Effector CD8-positive, alpha-beta T cell (primary cell): ENCODE results near the gene SCFD2.
"Not testable (repeated sequence)": the region's sequence is repeated elsewhere in the genome, so short reads cannot be mapped to it uniquely, and the experiment has no call there.

Experiments used
- DNase-seq: peaks from one replicate; lab custom pipeline; 2025; lab: John Stamatoyannopoulos, UW

The SCFD2 gene

DNA sequence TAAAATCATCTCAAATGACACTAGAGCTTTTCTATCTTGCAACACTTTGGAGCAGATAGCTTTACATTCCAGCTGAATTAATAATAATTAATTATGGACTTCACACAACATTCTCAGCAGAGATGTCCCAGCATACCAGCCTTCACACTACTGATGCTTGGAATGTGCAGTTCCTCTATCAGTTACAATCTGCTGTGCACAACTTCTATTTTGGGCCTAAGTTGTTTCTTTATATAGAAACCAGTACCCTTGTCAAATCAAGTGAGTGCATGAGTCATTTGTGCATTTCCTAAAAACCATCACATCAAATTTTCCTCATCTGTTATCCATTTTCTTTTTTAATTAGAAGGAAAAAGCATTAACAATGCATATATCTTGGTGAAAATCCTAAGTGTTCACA lies 512.5 kb downstream of the SCFD2 start:
- DNase-seq = no peak

DNA sequence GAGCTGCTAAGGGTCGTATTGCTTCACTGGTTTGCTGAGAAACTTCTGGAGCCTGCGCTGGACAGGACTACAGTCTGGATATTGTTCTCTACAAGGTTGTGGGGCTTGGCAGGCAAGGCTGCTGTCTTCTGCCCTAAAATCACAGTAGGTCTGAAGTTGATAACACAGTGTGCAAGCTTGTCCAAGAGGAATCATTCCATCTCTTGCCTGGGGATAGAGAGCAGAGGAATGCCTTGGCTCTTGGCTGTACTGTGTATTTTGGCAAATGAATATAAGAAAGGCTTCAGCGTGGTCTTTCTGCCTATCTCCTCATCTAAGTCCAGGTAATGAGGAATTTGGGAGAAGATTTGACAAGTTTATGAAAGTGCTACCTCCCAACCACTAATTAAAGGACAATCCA lies 513.1 kb downstream of the SCFD2 start:
- no peak for DNase-seq

DNA sequence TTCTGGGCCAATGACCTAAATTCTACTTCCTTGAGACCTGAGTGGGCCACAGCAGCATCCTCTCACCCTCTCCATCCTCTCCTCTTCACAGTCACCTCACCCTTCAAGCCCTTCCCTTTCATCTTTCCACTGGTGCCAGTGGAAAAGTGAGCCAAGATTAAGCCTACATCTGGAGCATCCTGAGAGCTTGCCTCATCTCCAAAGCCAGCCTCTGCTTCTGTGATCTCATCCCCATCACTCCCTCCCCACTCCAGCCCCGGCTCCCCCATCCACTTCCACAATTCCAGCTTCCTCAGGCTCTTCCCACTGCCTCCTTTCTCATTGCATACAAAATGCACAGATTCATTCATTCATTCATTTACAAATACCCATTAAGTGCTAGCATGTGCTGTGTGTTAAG lies 513.8 kb downstream of the SCFD2 start:
- DNase-seq = no peak

DNA sequence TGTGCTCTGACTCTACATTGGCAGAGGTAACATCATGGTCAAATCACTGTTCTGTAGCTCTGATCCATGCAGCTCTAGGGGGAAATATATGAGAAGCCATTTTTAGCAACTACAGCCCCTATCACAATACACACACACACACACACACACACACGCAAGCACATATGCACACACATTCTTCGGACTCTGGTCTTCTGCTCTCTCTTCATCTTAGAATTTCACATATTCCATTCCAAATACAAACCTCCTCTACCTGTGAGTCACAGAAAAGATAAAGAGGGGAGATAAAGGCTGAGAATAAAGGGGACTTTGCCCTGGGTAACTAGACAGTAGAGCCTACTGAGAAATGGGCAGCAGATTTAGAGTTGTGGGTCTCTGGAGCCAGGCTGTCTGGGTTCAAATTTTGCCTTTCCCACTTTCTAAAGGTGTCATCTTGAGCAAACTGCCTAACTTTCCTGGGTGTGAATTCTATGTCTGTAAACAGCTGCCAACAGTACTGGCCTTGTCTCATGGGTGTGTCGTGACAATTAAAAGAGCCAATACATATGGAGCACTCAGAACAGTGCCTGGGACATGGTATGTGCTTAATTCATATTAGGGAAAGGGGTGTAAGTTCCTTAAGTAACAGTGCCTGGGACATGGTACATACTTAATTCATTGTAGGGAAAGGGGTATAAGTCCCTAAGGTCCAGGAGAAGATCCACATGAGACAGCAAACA lies 515.3 kb downstream of the SCFD2 start:
- no peak for DNase-seq

DNA sequence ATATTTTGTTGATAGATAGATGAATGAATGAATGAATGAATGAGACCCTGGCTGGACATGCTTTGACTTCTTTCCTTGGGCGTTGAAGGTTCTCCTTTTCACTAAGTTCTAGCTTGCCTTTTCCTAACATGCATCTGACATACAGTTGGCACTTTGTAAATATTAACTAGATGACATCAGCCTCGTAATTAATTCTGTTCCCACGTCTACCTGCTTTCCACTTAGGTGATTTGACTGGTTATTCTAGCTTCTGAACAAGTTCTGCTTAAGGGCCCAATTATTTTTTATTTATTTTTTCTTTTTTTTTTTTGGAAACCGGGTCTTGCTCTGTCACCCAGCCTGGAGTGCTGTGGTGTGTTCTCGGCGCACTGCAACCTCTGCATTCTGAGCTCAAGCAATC lies 517.6 kb downstream of the SCFD2 start:
- no peak for DNase-seq

DNA sequence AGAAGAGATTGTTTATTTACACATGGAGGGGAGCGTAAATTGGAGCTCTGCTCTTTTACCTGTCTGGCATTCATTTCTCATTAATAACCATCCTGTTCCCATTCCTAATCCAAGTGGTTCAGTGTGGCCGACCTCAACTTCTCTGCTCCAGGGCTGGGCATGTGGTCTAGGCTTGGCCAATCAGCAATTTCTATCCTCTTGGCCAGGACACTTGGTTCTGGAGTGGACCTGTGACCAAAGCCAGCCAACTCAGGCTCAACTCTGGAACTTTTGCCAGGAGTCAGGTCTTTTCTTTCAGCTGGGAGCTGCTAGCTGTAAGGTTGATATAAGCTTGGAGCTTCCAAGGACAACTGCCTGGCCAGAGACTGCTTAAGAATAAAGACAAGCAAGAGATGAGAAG lies 519.4 kb downstream of the SCFD2 start:
- no peak for DNase-seq

DNA sequence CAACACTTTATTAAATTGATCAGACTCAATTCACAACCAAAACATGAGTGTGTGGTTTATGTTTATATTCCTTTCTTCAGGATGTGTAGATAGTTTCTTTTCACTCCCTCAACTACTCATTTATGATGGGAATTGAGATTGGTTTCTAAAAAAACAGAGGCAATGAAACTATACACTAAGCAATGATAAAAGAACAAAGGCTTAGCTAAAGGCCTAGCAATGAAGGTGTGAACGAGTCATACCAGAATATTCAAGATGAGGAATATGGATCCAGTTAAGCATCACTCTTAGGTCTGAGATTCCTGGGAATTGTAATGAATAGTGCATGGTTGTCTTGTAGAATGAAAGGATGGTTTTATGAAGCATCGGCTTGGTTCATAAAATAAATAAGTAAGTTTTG lies 521.3 kb downstream of the SCFD2 start:
- no peak for DNase-seq

DNA sequence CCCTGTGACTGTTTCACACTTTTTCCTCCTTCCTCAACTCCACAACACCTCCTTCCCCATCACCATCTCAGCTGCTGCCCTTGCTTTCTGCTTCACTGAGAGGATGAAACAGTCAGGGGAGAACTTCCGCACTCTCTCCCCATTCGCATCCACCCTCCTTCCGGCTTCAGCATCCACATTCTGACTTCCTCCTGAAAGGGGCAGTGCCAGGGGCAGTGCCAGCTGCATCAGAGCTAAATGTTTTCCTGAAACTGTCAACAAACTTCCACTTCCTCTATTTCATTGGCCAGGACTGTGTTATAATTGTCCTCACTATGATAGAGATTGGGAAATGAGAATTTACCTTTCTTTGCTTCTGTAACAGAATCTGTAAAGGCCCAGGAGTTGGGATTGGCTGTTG lies 521.9 kb downstream of the SCFD2 start:
- no peak for DNase-seq

DNA sequence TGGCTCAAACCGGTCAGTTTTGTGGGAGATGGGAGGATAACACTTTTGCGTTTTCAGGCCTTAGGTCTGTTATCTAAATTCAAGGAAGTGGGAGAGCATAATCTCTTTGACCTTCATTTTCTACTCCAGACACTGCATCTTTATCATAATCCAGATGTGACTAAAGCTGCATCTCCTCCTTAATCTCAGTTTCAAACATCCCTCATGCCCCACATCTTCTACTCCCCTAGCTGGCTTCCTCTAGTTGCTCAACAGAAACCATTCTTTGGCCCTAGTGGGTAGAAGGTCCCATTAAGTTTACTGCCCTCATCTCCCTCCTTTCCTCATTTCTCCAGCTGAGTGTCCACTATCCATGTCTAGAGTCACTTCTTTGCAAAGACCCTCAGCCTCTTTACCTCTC lies 522.5 kb downstream of the SCFD2 start:
- DNase-seq = no peak

DNA sequence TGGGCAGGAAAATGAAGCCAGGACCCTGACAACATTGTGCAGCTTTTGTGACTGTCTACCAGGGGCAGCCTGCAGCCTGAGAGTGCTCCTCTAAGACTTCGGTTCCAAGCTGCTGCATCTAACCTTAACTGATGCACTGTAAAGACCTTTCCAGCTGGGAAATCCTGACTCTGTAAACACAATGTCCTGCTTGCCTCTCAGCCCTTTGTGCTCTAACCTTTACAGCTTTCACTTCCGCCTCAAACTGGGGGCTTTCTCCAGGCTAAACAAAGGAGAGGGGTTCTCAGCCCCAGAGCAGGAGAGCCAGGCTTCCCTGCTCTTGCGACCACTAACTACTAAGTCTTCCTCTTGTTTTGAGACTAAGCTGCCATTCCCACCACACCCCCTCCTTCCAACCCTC lies 523.1 kb downstream of the SCFD2 start:
- DNase-seq = no peak

DNA sequence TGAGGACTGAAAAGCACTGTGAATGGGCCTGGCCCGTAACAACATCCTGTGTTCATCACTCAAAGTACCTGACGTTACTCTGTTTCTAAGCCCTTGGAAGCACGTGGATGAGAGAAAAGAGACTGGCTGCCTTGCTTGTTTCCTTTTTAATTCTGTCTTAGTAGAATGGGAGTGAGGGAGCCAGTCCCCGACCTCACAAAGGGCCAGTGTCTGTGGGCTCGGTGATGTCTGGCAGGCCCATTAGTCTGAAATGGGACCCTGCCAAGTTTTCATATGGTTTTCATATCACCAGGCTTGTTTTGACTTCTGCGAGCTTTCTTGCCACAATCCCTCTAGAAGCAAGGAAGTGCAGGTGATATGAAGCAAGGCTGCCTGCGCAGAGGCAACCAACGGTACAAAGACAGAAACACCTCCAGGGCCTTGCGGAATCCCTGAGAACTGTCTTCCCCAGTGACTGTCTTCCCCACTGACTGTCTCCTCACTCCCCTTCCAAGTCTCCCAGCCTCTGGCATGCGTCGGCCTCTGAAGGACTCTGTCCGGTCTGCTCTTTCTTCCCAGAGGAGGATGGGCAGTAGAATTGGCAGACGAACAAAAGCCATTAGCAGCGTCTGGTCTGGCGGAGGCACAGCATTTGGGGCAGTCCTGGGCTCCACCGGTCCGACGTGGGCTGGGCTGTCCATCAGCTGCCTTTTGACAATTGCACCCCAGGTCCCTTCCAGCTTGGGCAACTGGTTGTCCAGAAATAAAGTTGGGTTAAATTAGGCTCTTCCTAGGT lies 524.0 kb downstream of the SCFD2 start:
- no peak for DNase-seq

DNA sequence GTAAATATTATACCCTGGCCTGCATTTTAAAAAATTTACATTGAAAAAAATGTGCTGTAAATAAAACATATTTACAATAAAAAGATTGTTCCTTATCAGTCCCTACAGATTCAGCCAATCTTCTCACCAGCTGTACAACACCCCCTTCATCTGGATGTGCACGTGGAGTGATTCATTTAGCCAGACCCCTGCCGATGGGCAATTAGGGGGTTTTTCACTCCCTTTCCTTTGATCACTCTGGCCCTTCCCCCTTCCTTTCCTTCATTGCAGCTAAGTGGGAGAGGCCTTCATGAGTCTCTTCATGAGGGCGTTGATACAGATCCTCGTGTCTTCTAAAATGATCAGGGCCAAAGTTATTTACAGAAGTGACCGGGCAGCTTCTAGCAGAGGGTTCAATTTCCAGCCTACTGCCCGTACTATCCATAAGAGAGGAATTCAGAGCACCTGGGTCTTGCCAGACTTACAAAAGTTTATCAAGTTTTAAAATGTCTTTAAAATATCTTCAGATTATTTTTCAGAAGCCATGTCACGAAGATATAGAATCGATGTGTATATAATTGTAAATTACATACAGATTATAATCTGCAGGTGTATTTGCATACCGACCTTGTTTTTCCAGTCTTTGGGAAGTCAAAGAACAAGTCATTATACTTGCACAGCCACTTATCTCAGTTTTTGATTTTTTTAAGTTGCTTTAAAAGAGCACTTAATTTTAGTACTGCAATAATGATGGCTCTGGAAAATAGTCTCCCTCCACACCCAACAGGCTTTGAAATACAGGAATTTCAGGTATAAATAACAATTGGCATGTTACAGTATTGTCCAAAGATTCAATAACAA lies 525.1 kb downstream of the SCFD2 start:
- DNase-seq = no peak

DNA sequence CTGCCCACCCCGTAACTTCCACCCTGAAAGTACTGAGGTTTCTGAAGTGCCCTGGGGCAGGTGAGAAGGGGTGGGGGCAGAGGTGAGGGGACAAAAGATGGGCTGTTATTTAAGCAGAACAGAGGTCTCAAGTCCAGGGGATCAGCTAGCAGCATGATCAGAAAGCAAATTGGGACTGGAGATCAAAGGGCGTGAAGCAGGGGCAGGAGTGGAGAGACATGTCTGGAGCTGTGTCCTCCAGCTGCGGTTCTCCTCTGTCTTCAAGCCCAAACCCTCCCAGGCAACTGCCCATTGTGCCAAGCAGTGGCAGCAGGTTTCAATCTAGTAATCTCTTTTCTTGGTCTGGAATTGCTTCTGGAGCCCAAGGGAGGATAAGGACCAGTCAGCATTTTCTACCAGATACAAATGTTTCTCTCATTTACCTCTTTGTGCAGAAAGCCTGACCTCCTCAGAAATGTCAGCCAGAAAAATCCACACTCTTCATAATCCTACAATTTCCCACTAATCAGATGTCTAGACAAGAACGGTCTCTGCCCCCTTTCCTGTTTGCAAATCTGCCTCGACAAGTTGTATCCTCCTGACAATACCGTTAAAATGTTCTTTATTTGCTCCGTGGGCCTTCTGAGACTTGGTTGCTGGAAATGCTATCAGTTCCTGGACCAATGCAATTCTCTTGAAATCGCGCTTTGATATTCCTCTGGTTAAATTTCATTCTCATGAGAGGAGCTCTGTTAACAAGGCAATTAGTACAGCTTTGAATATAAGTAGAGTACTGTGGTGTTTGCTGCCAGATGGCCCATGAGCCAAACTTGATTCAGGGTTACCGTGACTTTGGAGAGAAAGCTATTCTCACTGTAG lies 526.9 kb downstream of the SCFD2 start:
- DNase-seq = no peak

DNA sequence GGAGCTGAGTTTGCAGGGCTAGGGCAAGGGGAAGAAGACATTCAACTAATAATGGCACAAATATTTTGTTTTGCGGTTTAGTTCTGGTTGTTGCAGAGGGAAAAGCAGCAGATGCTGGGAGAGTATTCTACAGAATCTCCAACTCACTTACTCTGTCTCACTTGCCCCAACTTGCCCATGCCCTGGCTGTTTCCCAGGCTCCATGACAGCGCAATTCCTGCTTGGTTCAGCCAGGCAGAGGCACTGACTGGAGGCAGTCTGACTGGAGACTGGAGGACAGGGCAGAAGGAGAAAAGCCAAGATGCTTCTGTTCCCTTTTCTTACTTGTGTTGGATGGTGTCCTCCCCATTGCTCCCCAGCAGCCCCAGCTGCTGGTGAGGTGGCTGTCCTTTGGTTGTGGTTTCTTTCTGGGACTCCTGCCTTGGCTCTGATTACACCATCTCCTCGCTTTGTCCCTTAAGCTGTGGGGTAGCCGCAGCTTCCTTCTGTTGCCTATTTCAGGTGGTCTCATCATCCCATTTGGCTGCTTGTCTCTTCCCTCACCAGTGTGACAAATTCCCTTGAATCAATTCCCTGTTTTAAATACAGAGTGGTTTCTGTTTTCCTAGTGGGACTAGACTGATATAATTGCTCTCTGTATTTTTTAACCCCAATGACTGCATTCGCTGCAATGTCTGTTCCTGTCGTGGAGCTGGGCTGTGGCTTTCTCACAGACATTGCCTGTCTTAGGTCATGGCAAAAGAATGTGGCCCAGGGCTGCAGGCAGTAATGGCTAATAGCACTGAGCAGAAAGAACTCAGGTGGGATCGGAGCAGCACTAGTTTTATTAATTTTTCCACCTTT lies 527.9 kb downstream of the SCFD2 start:
- no peak for DNase-seq

DNA sequence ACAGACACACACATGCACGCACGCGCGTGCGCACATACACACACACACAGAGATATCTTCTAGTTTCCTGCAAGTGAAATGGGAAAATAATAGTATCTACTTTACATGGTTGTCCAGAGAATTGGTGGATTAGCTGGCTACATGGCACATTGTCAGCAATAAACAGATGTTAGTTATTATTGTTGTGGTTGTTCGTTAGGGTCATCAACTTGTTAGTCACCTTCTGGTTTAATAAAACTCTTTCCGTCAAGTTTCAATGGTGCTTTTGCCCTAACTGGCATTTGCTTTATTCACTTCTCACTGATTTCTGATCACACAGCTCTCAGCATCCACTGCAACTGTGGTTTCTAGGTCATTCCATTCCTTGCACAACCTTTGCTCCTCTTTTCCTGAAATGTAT lies 529.2 kb downstream of the SCFD2 start:
- DNase-seq = no peak

DNA sequence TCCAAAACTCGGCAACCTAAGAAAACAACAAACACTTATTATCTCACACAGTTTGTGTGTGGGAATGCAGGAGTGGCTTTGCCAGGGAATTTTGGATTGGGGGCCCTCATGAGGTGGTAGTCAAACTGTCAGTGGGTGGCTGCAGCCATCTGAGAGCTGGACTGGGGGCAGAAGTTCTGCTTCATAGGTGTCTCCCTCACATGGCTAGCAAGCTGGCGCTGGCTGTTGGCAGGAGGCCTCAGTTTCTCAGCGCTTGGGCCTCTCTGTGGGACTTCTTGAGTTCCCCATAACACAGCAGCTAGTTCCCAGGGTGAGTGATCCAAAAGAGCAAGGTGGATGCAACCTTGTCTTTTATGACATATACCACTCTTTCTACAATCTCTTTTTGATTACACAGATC lies 529.7 kb downstream of the SCFD2 start:
- no peak for DNase-seq

DNA sequence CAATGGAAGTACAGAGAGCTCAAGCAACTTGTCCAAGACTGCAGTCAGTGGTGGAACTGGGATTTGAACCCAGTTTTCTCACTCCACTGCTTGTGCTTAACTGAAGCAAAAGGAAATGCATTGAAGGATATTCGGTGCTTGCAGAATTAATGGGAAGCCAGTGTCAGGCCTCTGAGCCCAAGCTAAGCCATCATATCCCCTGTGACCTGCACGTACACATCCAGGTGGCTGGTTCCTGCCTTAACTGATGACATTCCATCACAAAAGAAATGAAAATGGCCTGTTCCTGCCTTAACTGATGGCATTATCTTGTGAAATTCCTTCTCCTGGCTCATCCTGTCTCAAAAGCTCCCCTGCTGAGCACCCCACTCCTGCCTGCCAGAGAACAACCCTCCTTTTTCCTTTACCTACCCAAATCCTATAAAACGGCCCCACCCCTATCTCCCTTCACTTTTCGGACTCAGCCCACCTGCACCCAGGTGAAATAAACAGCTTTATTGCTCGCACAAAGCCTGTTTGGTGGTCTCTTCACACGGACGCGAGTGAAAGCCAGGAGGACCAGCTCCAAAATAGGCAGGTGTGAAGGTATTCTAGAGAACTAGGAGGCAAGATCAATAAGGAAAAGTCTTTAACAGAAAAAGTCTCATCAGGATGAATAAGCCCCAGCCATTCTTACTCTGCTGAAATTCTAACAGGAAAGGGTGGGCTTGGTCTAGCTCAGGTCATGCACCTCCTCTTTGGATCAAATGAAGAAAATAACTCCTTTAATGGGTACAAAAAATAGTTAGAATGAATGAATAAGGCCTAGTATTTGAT lies 531.0 kb downstream of the SCFD2 start:
- not testable (repeated sequence) for DNase-seq

DNA sequence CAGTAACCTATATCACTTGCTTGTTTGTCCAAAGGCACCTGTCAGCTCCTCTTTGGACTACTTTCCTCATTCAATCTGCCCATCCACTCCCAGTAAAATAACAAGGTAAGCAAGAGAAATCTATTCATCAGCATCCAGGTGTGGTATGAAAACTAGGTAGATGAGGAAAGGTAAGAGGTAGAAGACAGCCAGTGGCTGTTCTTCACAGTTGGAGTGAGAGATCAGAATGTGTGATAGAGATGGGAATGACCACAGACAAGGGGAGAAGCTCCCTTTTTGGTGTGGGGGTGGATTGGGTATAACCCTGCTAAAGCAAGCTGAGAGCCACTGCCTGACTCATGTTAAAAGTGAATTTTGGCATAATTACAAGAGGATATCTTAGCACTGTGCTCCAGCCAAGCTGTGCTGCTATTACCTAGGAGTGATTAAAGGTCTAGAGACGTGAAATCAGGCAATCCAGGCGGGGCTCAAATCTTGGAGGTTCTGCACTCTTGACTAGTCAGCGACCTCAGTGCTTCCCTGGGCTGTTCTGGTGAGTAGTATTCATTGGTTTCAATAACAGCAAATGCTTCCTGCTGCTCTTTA lies 531.8 kb downstream of the SCFD2 start:
- no peak for DNase-seq

DNA sequence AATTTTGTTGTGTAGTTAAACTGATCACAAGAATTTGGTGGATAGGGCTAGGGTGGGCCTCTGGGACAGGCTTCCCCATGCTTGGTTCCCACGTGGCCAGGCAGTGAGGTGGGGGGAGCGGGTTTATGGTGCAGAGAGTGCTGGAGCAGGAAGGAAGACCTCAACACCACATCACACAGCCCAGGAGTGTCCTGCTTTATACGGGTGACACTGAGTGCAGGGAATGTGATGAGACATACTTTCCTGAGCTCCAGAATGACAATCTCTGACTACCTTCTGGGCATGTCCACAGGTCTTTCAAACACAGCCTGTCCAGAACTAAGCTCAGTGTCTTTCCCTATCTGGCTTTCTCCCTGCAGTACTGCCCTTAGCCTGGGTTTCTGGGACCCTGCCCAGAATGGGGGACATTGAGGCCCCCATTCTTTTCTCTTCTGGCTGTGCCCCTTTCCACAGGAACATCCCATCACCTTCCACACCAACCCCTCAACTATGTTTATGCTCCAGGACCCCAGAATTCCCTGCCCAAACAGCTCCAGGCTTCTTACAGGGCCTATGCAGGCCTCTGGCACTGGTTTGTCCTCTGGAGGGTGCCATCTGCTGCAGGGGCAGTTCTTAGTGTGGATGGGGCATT lies 540.3 kb downstream of the SCFD2 start:
- DNase-seq = no peak
